Measurements from ENCODE around the gene ARL10. TPM values are rescaled to one million over a fixed set of nuclear protein-coding genes. Genes with fewer than 3 reads are reported as not detected.

ARL10 gene
- total RNA-seq, 1 donor from 2014 or later: 20.2 TPM

Other genes starting within 250 kb of the ARL10 start
- gene SIMC1, start 127.1 kb upstream of the ARL10 start, total RNA-seq: 2.3 and 7.0 TPM in 2 replicates
- gene KIAA1191, start 3.7 kb upstream of the ARL10 start, total RNA-seq: 101 TPM in 2 replicates
- 10.5 and 11.6 TPM in 2 replicates for gene NOP16, start 23.1 kb downstream of the ARL10 start, total RNA-seq
- 27.3 and 47.8 TPM in 2 replicates for gene HIGD2A, start 23.3 kb downstream of the ARL10 start, total RNA-seq
- 77.4 and 146 TPM in 2 replicates for gene CLTB, start 51.1 kb downstream of the ARL10 start, total RNA-seq
- gene FAF2, start 82.9 kb downstream of the ARL10 start, total RNA-seq: 39.8 and 47.8 TPM in 2 replicates
- 2.3 and 13.6 TPM in 2 replicates for gene RNF44, start 171.9 kb downstream of the ARL10 start, total RNA-seq
- not detected in 2 replicates for gene CDHR2, start 183.9 kb downstream of the ARL10 start, total RNA-seq
- 13.2 and 15.3 TPM in 2 replicates for gene GPRIN1, start 244.7 kb downstream of the ARL10 start, total RNA-seq

All from renal cortical epithelial cell (primary cell).